Ureter (tissue), 1 donor: ENCODE results near the gene AVL9. TPM values are rescaled to one million over a fixed set of nuclear protein-coding genes. Genes with fewer than 3 reads are reported as not detected.
"Not testable (repeated sequence)": the region's sequence is repeated elsewhere in the genome, so short reads cannot be mapped to it uniquely, and the experiment has no call there.

ENCODE experiments used
- DNase-seq: peaks from one replicate; pipeline ENCODE4 v3.0.0-alpha.2; 2020; ENCODE audit warnings: low spot score
- total RNA-seq: library from RNA; stranded (reverse); gene quantifications from one replicate; pipeline ENCODE4 v1.2.4, GENCODE V29; 2023
- donor health status: DM: yes; HTN: yes; CAD: no.

The AVL9 gene
- total RNA-seq, 1 donor from 2014 or later, result 61.2 TPM

DNA sequence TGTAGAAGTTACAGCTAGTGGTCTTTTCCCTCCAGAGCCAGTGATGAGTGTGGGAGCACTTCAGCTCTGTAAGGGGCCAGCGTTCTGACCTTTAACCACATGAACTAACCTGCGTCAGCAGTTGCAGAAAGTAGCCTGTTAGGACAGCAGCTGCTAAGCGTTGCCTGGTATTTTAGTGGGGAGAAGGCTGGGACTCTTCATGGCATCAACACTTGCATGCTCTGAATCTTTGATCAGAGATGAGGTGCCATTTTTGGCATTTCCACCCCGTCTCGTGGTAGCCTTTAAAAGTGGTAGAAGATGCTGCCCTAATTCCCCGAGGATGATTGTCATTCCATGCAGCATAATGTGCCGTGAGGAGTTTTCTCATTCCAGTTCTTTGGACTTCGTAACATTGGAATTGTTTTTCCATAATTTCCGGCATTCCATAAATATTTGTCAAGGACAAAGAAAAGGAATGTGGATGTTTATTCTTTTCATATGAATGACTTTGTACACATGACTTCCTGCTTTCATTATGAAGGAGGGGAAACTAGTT is 92.2 kb downstream of the AVL9 start:
- no peak for DNase-seq

DNA sequence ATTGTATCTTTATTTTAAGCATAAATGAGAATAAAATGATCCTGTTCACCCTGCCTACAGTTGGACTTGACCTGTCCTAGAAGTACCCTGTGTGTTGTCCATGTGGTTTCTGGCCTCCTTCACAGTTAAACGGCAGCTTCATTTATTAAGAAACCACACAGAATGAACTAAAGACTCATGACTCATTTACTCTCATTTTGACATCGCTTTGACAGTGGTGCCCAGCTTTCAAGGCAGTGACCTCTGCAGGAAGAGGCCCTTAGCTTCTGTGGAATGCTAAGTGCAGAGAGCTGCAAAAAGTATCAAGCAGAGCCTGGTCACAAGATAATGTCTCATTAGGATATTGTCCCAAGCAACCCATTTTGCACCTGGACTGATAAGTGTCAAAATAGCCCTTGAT is 93.4 kb downstream of the AVL9 start:
- no peak for DNase-seq

DNA sequence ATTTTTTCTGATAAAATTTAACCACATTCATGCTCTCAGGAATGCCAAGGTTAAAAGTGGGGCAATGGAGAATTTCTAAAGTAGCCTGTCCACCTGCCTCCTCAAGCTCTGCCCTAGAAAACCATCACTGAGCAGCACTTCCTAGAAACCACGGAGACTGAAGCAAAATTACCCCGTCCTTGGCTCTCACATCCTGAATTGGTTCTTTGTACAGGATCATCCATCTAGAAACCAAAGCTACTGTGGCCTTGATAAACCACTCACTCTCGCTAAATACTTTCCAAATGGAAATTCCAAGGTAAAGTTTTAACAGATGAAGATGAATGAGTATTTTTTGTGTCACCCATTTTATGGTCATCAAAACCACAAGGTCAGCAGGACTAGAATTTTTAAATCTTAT is 96.6 kb downstream of the AVL9 start:
- DNase-seq, result no peak

DNA sequence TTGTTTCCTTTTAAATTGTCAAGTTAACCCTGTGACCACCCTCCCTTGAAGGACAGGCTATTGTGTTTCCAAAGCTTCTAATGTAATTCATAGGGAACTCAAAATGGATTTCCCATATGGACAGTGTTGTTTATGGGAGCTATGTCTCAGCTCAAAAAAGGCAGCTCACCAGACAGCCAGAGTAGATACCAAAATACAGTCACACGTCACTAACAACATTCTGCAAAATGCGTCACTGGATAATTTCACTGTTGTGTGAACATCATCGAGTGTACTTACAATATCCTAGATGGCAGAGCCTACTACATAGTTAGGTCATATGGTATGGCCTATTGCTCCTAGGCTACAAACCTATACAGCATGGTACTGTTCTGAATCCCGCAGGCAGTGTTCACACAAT is 97.4 kb downstream of the AVL9 start:
- no peak for DNase-seq

DNA sequence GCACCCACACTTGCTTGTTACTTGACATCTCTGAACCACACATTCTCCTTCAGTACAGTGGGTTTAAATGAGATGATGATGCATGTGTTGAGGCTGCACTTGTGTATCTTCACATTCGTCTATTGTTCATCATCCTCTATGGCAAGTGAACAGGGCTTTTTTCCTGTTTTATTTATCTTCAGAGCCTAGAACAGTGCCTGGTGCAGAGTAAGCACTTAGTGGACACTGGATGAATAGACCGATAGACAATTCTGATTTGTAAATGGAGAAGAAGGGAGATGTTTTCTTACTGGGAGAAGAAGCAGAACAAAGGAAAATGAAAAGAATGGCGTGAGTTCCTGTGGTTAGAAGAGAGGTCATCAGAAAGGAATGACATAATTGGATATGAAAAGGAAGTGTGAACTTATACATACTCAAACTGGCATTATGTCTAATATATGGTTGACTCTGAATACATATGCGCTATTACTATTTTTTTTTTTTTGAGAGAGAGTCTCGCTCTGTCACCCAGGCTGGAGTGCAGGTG is 99.7 kb downstream of the AVL9 start:
- DNase-seq, result no peak

DNA sequence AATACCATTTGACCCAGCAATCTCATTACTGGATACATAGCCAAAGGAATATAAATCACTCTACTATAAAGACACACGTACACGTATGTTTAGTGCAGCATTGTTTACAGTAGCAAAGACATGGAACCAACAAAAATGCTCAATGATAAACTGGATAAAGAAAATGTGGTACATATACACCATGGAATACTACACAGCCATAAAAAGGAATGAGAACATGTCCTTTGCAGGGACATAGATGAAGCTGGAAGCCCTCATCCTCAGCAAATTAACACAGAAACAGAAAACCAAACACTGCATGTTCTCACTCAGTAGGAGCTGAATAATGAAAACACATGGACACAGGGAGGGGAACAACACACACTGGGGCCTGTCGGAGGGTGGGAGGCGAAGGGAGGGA is 105.9 kb downstream of the AVL9 start:
- DNase-seq, result not testable (repeated sequence)

DNA sequence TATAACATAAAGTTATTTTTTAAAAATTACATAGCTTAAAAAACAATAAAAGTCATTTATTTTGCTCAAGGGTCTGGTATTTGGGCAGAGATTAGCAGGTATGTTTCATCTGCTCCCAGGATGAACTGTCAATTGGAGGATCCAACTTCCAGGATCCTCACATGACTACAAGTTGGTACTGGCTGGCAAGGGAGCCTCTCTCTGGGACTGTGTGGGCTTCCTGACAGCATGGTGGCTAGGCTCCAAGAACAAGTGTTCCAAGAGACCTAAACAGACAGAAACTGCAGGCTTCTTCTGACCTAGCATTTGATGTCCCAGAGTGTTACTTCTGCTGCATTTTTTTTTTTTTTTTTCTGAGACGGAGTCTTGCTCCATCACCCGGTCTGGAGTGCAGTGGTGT is 107.2 kb downstream of the AVL9 start:
- no peak for DNase-seq

DNA sequence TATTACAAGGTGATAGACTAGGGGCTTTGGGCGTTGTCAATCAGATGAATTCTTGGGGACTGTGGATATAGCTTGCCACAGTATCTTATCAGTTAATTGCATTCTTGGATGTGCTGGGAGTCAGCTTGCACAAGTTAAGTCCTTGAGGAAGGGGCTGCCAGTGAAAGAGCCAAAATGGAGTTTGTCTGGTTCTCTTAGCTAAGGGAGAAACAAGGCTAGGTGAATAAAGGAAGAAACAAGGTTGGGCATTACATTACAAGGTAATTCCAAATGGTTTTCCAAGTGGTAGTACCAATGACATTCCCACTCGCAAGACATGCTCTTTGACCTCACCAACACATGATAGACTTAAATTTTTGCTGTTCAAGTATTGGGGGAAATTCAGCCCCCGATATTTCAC is 108.2 kb downstream of the AVL9 start:
- DNase-seq, result not testable (repeated sequence)

DNA sequence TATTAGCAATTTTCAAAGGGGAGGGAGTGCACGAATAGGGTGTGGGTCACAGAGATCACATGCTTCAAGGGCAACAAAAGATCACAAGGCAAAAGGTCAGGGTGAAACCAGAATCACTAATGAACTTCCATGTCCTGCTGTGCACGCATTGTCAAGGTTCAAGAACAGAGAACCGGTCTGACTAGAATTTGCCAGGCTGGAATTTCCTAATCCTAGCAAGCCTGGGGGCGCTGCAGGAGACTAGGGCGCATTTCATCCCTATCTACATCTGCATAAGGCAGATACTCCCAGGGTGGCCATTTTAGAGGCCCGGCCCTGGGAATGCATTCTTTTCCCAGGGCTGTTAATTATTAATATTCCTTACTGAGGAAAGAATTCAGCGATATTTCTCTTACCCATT is 108.8 kb downstream of the AVL9 start:
- DNase-seq, result not testable (repeated sequence)

DNA sequence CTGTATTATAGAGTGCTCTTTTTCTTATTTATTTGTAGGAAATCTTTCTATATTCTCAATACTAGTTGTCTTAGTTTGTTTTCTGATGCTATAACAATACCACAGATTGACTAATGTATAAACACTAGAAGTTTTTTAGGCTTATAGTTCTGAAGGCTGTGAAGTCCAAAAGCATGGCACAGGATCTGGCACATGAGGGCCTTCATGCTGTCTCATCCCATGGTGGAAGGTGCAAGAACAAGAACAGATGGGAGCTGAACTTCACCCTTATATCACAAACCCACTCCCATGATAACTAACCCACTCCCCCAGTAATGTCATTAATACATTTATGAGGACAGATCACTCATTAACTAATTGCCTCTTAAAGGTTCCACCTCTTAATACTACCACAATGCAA is 109.7 kb downstream of the AVL9 start:
- no peak for DNase-seq

DNA sequence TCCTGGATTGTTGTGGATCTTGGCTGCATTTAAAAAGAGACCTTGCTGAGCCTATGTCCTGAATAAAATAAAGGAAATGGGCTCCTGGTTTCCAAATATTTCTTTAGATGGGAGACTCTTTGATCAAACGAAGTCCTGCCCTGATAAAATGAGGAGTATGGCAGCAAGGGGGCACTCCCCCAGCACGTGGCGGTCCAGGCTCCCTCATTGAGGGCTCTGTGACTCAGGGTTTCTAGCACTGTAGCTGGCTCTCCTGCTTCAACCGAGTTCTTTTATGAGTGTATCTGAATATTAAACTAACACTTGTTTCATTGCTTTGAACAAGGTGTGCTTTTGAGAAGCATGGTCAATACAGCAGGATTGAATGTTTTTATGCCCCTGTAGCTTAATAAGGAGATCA is 114.2 kb downstream of the AVL9 start:
- no peak for DNase-seq

DNA sequence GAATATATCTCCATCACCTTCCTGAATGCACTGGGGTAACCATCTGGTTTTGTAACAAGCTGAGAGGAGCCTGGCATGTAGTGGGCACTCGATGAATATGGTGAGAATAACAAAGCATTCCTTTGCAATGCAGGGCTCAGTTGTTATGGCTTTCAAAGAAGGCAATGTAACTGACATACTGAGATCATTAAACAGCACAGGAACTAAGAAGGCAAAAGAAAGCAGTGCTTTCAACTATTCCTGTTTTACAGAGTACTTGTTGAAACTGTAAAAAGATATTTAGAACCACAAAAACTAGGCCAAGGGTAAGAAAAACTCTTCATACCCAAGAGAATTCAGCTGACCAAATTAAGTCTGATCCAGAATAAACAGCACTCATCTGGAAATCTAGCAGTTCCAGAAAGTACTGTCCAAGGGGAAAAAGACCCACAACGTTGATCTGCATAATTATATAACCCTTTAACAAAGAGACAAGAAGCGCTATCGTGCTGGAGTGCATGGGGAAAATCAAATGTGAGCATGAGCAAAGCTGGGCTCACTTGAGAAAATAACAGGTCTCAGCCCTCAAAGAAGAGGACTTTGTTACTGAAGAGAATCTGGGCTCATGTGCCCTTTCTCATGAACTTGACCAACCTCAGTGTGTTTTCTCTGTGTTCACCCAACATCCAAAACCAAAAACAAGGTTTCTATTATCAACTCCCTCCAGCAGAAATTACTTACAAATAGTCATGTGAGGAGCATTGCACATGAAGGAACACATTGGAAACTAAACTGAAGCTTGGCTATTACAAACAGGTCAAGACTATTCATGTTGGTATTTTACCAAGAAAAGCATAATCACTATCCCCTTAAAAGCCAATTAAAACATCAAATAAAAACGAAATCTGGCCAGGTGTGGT is 116.2 kb downstream of the AVL9 start:
- no peak for DNase-seq

DNA sequence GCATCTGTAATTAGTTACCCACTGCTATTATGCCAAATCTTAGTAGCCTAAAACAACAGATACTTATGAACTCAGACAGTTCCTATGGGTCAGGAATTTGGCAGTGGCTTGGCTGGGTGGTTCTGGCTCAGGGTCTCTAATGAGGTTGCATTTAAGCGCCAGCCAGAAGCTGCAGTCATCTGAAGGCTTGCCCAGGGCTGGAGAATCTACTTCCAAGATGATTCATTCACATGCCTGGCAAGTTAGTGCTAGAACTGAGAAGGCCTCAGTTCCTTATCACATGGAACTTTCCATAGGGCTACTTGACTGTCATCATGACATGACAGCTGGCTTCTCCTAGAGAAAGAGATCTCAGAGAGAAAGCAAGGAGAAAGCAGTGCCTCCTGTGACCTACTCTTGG is 121.3 kb downstream of the AVL9 start:
- no peak for DNase-seq

DNA sequence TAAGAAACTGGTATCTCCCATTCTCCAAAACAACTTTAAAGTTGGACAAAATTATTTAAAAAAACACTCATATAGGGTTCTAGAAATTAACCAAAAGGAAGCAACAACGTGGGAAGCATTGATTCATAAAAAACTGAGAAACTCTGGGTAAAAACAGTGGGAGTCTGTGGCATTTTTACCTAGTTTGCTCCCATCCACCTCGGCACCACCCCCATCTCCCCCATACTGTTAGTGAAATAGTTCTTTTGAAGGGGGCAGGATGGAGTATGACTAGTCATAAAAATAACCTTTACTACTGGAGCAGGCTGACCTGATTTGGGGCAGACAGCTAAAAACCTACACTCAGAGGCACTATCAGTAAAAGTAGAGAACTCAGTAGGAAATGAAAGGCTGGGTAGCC is 123.2 kb downstream of the AVL9 start:
- no peak for DNase-seq

DNA sequence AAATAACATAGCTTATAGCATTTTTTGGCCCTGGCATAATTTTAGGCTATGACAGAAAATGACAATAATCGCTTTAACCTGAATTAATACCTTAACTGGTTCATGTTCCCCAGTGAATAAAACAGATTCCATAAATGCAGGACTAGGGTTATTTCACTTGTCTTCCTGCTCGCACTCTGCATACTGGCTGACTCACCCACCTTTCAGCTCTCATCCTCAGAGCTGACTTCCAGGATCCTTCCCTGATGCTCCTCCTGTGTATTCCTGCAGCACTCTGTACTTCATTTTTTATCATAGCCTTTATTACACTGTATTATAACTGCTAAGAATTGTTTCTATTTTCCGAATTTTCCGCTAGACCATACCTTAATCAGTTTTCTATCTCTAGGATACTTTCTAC is 123.7 kb downstream of the AVL9 start:
- DNase-seq, result no peak

DNA sequence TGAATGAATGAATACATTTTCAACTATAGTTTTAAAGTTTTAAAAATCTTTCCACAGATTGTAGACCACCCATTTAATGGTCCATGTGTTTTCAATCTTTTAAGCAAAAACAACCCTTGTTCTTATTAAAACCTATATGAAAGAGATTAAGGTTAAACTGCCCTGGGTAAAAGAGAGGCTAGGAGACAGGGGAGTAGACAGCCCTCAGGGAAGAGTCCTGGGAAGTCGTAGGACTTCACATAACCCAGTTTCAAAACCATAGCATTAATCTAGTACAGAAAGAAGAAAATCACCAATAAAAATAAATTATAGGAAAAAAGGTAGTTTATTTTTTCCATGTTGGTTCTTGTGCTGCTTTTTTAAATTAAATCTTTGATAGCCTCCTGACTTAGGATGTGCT is 124.1 kb downstream of the AVL9 start:
- DNase-seq, result not testable (repeated sequence)

DNA sequence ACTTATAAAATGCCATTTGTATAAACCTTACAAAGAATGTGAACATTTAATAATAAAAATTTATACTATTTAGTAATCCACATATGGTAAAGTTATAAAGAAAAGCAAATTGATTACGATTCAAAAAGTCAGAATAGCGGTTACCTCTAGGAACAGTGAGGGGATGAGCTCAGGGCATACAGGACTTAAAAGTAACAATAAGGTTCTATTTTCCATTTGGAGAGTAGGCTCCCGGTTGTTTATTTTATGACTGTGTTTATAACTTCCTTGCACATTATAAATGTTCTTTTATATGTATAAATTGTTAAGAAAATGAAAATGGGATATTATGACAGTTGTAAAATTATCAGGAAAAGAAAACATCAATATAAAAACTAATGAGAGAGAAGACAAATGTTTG is 135.7 kb downstream of the AVL9 start:
- no peak for DNase-seq

DNA sequence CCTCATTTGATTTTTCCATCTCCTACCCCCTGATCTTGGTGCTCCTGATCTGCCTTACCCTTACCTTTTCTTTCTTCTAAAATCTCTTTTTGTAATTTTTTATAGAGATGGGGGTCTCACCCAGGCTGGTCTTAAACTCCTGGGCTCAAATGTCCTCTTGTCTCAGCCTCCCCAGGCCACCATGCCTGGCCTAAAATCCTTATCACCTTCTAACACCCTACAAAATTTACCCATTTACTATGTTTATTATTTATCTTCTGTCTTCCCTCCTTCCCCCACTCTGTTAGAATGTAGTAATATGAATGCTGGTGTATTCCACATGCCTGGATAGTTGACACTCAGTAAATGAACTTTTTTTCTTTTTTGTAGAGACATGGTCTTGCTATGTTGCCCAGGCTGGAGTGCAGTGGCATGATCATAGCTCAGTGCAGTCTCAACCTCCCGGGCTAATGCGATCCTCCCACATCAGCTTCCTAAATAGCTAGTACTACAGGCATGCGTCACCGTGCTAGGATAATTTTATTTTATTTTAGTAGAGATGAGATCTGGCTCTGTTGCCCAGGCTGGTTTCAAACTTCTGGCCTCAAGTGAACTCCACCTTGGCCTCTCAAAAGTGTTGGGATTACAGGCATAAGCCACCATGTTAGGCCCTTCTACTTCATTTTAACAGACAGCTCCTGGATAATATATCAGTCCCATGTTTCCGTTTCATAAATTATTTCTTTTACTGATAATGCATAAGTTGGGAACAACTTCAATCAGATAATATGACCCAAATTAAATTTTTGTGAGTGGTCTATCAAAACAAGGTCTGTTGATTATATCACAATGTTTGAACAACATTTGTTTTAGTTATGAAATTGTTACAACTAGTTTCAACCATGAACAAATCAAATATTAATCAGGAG is 136.6 kb downstream of the AVL9 start:
- DNase-seq, result not testable (repeated sequence)

DNA sequence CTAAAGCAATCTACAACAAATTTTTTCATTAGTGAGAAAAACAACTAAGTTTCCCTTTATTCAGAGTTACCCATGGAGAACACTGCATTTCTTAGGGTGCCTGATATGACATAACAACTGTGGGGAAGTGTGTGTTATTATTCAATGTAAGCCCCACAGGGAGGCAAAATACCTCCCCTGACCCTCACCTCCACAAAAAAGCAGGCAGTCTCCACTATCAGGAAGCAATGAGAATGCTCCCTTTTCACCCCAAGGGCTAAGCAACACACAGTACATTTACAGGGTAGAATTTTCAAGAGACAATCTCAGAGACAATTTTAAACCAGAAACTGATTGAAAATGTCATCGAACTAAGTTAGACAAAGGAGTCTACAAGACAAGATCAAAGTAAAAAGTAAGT is 138.2 kb downstream of the AVL9 start:
- not testable (repeated sequence) for DNase-seq

DNA sequence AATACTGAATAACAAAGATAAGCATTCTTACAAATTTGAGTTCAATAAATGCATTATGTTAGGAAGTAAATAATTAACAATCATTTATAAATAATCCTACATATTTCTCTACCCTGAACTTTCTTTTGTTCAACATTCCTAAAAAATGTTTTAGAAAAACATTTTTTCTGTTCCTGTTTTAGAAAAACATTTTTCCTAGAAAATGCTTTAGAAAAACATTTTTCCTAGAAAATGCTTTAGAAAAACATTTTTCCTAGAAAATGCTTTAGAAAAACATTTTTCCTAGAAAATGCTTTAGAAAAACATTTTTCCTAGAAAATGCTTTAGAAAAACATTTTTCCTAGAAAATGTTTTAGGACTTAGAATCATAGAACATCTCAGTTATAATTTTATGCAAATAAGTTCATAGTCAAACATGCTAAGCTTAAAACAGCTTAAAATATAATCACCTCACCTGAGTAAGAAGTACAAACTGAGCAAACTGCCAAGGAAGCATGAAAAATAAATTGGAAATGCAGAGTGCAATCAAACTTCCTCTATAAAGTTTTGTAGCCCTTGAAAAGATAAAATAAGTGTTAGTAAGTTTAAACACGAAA is 139.6 kb downstream of the AVL9 start:
- DNase-seq, result not testable (repeated sequence)

DNA sequence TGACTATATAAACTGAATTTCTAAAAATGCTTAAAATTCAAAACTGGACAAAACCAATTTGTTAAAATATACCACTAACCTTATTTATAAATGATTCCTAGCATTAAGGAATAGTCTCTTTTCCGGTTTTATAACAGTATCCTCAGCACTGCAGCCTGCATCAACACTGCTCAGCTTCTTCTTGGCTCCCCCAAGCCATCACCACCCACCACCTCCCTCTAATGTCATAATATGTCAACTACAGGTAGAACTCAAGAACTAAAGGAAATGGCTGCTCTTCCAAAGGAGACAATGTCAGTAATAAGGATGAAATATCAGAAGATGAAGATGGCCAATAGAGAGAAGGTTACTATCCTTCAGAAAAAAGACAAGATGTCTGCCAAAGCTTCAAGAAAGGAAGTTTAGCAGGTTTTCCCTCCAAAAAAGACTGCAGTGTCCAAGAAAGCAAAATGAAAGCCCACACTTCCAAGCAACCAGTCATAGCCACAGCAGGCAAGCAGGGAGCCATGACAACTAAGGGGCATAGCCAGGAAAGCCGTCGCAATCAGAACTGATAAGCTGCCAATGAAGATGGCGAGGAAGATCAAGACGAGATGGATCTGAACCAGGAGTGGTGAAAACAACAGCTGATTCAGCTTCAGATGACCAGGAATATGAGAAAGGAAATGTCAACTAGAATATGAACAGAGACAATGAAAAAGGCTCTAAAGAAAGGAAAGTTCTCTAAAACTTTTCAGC is 141.6 kb downstream of the AVL9 start:
- not testable (repeated sequence) for DNase-seq
